Pulmonary artery endothelial cell (primary cell): ENCODE data around the gene TRRAP. TPM values are rescaled to one million over a fixed set of nuclear protein-coding genes. Genes with fewer than 3 reads are reported as not detected.

ENCODE experiments used
- DNase-seq: peaks from one replicate; pipeline ENCODE4 v3.0.0-alpha.2; 2011; ENCODE audit warnings: low read depth, low spot score
- total RNA-seq: library from RNA; depleted of rRNA; stranded (reverse); fragments of >200 nt; gene quantifications from 2 replicates; pipeline ENCODE4 v1.2.3, GENCODE V29; 2014

TRRAP gene
- total RNA-seq, 1 donor from 2014 or later: 17.1 TPM

DNA sequence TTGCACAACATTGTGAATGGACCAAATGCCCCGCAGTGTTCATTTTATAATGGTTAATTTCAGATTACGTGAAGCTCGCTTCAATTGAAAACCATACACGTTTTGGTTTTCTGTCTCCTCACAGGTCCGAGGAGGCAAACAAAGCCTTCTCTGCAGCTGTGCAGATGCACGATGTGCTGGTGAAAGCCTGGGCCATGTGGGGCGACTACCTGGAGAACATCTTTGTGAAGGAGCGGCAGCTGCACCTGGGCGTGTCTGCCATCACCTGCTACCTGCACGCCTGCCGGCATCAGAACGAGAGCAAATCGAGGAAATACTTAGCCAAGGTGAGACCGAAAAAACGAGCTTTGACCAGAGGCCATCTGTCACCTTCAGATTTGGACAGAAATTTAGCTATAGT is 110.3 kb downstream of the TRRAP start:
- no peak for DNase-seq

DNA sequence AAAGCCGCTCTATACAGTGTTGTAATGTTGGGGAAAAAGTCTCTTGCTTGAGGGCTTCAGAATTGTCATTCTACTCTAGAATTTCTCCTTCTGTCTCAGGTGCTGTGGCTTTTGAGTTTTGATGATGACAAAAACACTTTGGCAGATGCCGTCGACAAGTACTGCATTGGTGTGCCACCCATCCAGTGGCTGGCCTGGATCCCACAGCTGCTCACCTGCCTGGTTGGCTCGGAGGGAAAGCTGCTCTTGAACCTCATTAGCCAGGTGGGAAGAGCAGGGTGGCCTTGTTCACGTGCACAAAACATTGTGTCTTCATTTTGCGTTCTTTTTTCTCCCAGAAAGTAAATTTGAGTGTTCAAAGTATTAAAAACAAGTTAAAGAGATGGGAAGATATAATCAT is 112.0 kb downstream of the TRRAP start:
- no peak for DNase-seq

DNA sequence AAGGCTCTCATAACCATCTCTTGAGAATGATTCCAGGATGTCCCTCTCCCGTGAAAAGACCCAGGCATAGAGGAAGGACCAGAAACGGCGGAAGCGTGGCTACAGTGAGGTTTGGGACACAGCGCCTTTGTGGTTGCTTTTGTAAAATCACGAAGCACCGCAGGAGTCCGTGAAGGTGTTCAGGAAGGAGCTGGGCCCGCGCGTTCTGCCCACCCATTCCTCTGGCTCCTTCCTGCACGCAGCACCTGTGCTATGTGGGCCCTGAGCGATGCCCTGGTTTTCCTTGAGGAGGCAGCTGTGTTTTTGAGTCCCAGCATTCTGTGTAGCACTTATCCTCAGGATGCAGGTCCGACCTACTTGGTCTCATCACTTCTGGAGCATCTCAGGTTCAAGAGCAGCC is 112.8 kb downstream of the TRRAP start:
- no peak for DNase-seq

DNA sequence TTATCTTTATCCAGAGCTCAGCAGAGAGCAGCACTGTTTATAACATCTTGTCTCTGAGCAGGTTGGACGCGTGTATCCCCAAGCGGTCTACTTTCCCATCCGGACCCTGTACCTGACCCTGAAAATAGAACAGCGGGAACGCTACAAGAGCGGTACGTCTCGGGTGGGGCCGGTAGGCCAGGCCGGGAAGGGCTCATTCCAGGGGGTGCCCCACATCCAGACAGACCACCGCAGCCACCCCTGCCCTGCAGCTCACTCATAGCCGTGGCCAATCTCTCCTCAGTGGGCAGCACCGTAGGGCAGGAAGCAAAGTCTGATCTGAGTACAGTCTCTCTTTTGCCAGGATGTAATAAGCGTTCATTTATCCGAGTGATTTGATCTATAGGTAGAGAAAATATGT is 113.7 kb downstream of the TRRAP start:
- no peak for DNase-seq

DNA sequence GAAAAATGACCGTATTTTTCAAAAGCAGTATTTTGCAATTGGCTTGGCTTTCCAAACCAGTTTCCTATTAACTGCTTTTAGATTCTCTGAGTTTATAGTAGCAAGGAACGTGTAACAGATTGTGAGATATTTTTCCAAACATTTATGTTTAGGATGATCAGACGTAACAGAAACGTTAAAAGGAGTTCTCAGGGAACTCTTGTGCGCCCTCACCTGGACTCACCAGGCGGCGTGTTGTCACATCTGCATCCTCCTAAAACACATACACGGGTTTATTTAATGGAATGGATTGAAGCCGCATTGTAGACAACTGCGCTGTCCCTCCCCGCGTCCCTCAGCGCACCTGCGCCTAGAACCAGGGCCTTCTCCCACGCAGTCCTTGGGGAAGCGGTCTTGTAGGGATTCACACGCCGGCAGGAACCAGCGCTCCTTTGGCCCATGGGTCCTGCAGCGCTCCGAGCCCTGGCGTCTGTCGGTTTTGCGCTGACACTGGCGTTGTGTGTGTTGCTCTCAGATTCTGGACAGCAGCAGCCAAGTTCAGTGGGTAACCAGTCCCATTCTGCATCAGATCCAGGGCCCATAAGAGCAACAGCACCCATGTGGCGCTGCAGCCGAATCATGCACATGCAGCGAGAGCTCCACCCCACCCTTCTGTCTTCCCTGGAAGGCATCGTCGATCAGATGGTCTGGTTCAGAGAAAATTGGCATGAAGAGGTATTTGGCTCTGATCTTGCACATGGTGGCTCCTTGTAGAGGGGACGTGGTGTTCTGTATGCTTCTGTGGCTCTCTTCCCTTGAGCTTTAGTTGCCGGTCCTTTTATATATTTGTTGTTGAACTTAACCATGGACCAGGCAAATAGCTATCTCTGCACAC is 114.9 kb downstream of the TRRAP start:
- no peak for DNase-seq

DNA sequence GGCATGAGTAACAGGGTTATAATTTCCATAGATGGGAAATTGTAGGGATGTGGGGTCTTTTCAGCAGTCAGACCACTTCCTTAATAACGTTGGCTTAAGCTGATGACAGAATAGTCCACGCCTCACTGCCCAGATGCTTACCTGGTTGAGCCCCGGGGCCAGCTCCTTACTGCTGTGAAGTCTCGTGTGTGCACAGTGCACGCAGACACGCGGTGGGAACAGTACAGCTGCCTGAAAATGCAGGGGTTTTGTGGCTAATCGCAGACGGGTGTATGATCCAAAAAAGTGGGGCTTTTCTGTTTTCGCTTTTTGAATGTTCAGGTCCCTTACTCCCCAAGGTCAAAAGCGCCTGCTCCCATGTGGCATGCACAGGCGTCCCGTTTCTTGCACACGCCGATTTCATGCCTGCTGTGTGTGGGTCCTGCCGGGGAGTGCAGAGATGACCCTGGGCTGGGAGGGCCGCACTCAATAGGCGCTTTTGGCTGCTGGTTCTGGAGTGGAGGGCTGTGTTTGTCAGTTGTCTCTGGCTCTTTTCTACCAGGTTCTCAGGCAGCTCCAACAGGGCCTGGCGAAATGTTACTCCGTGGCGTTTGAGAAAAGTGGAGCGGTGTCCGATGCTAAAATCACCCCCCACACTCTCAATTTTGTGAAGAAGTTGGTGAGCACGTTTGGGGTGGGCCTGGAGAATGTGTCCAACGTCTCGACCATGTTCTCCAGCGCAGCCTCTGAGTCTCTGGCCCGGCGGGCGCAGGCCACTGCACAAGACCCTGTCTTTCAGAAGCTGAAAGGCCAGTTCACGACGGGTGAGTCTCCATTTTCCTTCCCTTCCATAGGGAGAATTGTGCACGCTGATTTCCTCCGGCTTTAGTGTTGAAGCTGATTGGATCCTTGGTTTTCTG is 116.0 kb downstream of the TRRAP start:
- no peak for DNase-seq

DNA sequence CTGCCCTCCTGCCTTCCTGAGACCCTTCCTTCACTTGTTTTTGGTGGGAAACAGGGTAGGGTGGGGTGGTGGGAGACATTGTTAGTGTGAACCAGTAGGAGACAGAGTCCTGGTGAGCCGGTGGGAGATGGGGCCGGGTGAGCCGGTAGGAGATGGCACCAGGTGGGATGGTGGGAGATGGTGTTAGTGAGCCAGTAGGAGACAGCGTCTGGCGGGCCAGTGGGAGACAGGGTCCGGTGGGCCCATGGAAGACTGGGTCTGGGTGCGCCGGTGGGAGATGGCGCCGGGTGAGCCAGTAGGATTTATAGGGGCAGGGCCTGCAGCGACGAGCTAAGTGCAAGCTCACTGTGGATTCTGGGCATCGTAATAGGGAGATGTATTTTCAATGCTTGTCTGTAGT is 116.8 kb downstream of the TRRAP start:
- DNase-seq: no peak

DNA sequence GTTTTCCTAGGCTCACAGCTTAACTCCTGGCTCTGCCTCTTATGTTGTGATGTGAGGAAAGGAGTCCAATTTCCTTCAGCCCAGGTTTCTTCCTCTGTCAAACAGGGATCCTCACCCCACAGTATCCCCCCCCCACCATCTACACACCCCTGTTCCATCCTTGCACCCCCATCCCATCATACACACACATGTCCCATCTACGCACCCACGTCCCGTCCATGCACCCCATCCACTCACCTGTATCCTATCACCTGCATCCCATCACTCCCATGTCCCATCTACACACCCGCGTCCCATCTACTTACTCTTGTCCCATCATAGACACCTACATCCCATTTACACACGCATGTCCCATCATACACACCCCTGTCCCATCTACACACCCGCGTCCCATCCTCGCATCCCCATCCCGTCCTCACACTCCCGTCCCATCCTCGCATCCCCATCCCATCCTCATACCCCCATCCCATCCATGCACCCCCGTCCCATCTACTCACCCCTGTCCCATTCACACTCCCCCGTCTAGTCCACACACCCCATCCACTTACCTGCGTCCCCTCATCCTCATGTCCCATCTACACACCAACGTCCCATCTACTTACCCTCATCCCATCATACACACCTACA is 117.3 kb downstream of the TRRAP start:
- DNase-seq: no peak

DNA sequence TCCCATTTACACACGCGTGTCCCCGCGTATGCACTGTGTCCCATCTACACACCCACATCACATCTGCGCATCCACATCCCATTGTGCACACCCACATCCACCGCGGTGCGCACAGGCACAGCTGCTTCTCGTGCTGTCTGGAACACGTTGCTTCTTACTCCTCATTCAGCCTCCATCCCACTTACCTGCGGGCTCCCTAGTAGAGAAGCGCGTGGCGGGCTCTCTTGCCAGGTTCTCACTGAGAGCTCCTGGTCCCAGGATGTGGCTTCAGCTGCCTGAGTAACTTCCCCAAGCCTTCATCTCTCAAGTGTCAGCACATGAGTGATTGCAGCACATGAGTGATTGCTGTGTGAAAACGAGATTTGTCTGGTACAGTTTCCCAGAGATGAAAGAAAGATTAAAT is 117.8 kb downstream of the TRRAP start:
- no peak for DNase-seq

DNA sequence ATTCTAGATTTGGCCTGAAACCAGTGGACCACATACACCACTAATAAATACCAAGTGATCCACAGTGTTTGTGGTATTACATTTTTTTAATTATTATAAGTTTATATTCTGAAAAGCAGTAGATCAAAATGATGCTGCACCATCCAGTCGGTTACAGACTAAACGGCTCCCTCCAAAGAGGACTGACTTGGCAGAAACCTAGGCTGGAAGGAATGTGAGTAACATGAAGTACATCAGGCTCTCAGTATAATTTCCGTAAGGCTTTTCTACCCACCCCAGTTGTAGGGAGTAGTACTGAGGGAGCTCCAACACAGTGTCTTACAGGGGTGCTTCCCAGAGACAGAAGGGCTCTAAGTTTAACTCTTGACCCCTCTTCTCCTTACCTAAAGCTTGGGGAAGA is 119.5 kb downstream of the TRRAP start:
- DNase-seq: no peak

DNA sequence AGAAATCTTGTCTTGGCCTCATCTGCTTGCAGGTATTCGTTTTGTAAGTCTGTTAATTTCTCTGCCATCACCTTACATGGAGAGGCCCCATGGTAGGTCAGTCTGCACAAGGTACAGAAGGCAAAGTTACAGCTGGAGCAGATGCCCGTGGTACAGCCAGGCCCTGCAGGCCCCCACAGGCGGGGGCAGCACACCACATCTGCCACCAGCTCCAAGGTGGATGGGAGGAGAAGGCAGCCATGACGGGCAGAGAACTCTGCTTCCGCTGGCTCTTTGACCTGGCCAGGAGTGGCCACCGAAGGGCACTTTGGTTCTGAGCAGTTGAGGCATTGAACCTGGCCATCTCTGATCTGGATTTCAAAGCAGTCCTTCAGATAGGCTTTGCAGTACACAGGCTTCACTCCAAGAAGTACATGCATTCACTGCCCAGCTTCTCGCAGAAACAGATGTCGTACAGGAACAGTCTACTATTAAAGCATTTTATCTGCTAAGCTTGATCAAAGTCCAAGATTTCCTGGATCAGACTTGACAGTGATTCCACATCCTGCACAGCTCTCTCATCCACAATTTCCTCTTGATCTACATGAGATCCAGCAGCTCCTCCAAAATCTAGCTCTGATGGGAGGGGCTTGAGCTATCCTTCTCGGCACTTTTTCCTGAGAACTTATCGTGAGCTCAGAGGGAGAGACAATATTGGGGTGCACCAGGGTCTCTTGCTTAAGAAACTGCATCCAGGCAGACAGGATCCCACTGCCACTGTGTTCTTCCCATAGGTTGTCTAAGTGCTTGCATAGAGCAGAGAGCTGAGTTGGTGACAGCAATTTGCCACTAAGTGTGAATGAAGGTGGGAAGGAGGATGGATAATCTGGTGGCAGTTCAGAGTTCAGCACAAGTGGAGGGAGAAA is 120.7 kb downstream of the TRRAP start:
- DNase-seq: no peak

DNA sequence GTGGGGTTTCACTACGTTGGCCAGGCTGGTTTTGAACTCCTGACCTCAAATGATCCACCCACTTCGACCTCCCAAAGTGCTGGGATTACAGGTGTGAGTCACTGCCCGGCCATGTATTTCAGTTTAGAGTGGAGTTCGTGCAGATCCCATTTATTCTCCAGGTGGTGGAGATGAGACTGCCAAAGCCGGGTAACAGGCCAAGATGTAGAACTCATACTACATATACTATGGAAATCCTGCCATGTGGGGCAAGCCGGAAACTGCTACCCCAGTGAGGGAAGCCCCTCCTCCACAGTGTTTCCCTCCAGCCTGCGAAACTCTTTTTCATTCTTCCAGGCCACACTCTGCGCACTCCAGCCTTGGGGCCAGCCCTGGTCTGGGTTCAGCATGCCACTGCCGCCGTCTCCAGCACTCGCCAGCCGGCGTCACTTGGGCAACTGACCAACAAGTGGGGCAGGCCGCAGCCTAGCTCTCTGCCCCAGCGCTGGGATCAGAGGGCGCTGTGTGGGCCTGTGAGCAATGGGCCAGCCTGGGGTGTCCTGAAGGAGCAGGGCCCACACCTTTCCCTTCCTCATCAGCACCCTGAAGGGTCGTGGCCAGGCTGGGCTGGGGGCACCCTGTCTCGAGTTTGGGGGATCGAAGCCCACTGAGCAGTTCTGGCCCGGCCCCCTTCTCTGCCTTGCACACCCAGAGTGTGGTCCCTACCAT is 122.0 kb downstream of the TRRAP start:
- no peak for DNase-seq

DNA sequence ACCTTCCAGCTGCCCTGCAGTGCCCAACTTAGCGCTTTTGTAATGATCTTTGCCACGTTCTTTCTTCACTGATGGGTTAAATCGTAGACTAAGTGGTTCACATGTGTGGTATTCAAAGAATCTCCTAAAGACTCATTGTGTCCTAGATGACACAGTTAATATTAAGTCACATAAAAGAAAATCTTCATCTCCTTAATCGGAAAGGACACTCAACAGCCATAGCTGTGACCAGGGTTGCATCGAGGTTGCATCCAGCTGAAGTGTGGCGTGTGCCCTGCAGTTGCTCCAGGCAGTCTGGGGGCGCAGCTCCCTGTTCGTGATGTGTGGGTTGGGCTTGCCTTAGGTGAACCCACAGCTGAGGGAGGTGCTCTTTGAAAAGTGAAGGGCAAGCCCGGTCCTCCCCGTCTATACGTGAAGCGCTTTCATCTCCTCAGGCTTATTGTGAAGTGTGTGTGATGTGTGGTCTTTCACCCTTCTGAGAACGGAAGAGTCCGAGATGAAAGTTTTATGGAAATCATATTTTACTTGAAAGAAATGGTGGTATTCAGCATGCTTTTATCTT is 122.7 kb downstream of the TRRAP start:
- DNase-seq: no peak

DNA sequence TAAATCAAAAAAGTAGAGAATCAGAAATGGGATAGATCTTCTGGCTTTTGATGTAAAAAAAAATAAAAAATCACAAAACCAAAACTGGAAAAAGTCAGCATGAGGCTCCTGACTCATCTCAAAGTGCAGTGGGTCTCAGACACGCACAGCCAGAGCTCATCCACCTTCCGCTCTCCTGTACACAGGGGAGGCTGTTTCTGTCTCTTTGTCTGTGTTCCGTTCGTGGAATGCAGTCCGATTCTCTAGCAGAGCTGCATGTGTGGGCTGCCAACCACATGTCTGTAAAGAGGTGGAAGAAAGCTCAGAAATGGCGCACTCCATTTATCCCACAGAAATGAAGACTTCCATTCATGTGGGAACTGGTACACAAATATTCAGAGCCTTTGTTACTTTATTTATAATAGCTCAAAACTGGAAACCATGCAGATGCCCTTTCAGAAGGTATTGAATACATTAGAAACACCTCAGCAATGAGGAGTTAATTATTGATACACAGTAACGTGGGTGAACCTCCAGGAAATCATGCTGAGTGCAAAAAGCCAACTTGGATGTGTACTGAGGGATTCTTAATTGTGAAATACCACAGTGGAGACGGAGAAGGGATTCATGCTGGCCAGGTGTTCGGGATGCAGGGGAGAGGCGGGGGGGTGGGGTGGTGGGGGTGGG is 123.3 kb downstream of the TRRAP start:
- no peak for DNase-seq

DNA sequence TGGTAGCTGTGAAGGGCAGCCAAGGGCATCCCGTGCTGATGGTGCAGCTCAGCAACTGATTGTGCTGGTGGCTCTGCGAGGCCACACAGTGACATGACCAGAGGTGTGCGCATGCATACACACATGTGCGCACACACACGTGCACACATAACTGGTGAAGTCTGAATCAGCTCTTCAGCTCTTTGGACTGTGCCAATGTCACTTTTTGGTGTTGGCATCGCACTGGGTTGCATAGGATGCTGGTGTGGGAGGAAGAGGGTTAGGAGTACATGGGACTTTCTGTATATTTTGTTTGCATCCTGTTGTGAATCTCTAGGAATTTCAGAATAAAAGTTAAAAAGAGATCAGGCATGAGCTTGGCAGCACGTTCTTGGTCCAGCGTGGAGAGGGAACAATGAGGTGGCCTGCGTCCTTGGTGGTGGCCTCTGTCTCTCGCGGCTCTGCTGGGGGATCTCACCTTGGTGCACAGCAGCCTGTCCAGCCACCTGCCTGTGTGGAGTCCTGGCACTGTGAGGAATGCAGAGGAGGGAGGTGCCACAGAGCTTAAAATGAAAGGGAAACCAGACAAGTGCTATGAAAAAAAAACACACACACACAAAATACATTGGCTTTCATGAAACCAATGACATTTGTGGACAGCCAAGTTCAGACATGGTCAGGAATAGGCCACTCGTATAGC is 124.0 kb downstream of the TRRAP start:
- DNase-seq: no peak

DNA sequence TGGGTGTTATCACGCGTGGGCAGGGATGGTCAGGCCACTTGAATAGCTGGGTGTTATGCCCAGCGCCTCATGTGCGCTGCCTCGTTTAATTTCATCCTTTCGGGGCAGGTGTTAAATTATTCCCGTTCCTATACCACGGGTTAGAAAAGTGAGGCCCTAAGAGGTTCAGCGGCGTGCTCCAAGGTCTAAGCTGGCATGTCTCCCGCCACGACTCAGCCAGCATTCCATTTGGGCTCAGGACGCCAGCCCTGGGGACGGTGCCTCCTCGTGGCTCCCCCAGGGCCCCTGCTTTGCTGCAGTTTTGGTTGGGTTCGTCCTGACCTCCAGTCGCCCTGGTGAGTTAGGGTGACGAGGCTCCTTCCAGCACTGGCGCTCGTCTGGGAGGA is 124.5 kb downstream of the TRRAP start:
- no peak for DNase-seq

DNA sequence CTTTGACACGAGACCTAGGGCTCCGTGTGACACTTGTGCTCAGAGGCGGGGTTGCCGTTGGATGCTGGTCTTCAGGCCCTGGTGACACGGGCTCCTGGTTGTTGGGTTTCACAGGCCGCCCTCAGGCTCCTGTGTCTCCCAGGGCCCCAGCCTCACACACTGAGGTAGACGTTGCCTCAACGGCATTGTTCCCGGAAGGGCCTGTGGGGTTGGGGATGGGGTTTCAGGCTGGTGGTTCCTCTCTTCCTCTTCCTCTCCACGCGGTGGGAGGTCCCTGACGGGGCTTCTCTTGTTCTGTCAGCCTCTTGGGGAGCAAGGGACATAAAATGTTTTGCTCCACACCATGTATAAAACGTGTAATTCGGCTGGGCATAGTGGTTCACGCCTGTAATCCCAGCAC is 125.1 kb downstream of the TRRAP start:
- DNase-seq: no peak

DNA sequence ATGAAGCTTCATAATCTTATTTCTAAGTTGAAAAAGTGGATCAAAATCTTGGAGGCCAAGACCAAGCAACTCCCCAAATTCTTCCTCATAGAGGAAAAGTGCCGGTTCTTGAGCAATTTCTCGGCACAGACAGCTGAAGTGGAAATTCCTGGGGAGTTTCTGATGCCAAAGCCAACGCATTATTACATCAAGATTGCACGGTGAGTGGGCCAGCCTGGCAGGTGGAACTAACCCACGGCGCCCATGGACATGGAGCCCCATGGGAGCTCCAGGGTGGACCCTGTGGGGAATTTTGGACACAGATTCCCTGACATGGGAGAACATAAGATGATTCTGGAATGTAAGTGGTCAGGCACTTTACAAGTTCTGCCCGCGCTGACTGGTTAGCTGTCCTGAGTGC is 125.9 kb downstream of the TRRAP start:
- DNase-seq: no peak
